ENCODE data around the gene SKIDA1.

The SKIDA1 gene

DNA sequence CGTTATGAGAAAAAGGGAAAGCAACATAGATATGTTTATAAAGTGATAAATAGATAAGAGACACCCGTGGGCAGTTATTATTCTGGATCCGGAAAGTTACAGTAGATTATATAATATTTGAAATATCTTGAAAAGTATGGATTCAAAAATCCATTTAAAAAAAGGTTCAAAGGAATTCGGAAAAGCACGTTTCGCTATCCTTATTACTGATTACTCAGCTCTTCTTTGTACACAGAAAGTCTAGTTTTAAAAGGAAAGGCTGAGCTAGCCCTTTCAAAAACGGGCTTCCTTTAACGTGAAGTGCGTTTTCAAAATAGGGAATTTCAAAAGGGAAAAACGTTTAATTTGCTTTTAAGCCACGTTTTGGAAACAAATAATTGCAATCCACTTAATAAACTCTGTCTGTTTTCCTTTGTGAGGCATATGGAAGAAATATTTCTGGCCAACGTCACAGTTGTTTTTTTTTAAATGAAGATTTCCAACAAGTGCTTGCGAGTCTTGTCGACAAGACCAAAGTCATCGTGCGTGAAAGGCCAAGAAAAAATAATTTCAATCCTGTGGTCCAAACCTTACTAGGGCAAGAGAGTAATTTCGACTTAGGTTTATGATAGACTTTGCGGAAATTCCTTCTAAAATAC is 2.2 kb upstream of the SKIDA1 start:
- peak overlapping the region; percentile 77 for H3K4me3 ChIP-seq (ENCODE audit: low read depth, low read length)
- DNase-seq (ENCODE audit: low read depth), result no peak
- TF ChIP-seq, protein P1, sequence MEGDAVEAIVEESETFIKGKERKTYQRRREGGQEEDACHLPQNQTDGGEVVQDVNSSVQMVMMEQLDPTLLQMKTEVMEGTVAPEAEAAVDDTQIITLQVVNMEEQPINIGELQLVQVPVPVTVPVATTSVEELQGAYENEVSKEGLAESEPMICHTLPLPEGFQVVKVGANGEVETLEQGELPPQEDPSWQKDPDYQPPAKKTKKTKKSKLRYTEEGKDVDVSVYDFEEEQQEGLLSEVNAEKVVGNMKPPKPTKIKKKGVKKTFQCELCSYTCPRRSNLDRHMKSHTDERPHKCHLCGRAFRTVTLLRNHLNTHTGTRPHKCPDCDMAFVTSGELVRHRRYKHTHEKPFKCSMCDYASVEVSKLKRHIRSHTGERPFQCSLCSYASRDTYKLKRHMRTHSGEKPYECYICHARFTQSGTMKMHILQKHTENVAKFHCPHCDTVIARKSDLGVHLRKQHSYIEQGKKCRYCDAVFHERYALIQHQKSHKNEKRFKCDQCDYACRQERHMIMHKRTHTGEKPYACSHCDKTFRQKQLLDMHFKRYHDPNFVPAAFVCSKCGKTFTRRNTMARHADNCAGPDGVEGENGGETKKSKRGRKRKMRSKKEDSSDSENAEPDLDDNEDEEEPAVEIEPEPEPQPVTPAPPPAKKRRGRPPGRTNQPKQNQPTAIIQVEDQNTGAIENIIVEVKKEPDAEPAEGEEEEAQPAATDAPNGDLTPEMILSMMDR (IDR thresholded peaks at IDR 0.05; ENCODE audit: low read depth, low read length, missing control alignments), result no peak

DNA sequence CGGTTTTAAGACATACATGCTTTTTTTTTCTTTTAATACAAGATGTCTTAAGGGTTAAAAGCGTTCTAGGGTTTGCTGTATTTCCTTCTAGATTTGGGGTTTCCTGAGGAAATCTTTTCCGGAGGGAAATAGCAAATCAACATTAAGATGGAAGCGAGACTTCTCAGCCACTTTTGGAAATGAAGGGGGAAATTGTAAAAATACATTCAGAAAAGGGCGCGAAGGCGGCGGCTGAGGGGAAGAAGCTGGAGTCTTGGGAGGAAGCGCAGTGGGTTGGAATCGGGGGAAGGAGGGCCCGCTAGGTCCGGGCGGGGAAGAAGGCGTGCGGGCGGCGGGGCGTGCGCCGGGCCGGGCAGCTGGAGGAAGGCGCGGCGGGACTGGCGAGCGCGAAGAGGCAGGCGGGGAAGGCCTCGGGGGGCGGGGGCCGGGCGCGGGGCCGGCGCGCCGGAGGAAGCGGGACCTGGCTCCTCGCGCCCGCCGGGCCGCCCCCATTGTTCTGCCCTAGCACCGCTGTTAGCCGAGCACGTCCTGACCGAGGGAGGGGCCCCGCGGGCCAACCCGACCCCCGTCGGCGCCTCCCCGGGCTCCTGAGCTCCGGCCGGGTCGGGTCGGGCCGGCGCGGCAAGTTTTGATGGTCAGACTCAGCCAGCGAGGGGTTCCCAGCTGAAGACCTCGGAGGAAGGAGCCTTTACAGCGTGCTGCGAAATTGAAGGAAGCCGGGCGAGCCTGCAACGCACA is 1.5 kb upstream of the SKIDA1 start:
- TF ChIP-seq, protein P1 (IDR thresholded peaks at IDR 0.05; ENCODE audit: low read depth, low read length, missing control alignments), result no peak
- H3K4me3 ChIP-seq (ENCODE audit: low read depth, low read length), result peak overlapping the region; percentile 77
- no peak for DNase-seq (ENCODE audit: low read depth)

DNA sequence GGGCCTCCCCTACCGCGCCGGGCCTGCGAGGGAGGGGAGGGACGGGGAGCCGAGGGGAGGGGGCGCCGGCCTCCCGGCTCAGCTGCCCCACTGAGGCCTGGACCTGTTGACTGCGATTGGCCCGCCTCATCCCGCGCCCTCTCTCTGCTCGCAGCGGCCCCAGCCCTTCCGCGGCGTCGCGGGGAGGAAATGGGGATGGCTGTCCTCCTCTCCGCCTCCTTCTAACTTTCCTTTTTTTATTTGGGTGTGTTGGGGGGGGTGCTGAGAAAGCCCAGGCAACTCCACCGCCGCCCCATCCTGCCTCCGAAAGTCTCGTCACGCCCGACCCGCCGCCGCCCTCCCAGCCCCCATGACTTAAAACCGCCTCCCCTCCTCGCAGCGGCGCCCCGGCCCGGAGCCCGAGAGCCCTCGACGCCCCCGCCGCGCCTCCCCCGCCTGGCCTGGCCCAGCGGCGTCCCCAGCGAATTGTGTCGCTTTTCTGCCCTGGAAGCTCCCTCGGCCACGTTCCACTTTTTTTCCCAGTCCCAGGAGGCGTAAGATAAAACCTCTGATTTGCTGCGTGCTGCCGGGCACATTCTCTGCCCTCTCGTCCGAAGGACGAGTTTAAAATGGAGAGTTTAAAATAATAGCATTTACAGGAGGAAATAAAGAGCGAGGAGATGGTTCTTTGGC is 842 bp upstream of the SKIDA1 start:
- TF ChIP-seq, protein P1 (IDR thresholded peaks at IDR 0.05; ENCODE audit: low read depth, low read length, missing control alignments), result no peak
- H3K4me3 ChIP-seq (ENCODE audit: low read depth, low read length), result peak overlapping the region; percentile 77
- no peak for DNase-seq (ENCODE audit: low read depth)

DNA sequence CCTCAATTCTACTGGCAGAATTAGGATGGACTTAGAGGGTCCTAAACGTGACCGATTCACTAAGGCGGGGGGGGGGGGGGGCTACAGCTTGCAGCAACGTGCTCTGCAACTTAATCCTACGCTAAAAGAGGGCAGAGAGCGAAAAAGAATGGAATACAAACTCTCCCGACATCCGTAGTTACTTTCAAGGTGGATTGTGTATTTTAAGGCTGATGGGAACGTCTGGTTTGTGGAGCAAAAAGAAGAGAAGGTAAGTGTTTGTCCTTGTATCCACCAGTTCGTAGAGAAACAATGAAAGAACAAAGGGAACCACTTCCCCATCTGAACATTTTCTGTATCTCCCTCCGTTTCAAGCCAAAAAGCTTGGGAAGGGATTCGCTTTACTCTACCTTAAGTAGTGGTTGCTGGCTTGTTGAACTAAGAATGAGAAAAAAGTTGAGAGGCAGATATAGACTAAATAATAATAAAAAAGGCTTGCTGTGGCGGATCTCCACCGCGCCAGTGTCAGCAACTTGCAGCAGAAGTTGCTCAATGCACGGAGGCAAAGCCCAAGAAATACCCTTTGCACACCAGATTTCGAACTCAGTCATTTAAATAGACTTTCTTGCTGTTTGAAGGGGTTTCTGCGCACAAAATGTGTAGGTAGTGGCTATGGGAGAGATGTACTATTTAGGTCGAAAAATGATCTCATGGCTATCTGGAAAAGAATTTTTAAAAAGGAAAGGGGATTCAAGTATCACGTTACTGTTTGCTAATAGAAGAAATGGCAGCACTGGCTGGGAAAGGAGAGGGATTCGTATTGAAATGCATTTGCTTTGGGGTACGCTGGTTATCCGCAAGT is 736 bp downstream of the SKIDA1 start:
- DNase-seq (ENCODE audit: low read depth), result no peak
- H3K4me3 ChIP-seq (ENCODE audit: low read depth, low read length), result peak overlapping the region; percentile 77
- TF ChIP-seq, protein P1 (IDR thresholded peaks at IDR 0.05; ENCODE audit: low read depth, low read length, missing control alignments), result no peak

DNA sequence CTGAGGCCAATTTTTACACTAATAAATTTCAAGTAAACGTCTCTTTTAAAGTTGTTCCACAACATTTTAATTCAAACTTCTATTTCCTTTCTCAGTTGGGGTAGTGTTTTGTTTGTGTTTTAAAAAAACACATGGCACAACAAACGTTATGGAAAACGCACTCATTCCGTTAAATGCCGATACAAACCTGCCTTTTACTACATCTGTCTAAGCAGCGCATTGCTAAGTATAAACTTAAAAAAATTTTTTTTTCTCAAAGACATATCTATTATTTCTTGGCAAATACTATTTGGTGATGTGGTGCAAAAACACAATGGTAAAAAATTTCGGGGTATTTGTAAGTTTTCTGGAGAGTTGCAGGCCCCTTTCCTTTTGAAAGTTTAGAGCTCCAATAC is 1.4 kb downstream of the SKIDA1 start:
- no peak overlapping the region for H3K4me3 ChIP-seq (ENCODE audit: low read depth, low read length)
- TF ChIP-seq, protein P1 (IDR thresholded peaks at IDR 0.05; ENCODE audit: low read depth, low read length, missing control alignments), result no peak
- DNase-seq (ENCODE audit: low read depth), result no peak

DNA sequence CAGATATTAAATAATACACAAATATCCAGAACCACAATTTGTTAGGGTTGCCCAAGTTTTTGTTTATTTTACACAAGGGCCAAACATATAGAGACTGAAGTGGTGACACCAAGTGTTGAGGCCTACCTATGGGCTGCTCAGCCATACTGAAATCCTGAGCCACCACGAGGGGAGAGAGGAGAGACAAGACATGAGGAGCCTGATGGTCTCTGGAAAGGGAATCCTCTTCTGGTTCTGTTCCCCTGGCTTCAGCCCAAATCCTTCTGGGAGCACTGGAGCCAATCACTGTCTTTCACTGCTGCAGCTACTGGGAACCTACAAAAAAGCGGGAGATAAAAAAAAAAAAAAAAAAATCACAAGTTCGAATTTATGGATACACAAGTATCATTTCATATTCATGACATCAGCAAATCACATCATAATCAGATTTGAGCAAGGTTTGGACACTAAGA is 1.9 kb downstream of the SKIDA1 start:
- no peak overlapping the region for H3K4me3 ChIP-seq (ENCODE audit: low read depth, low read length)
- TF ChIP-seq, protein P1 (IDR thresholded peaks at IDR 0.05; ENCODE audit: low read depth, low read length, missing control alignments), result no peak
- DNase-seq (ENCODE audit: low read depth), result no peak
